ENCODE measurements around the gene TCP11.
A peak's percentile ranks its signal among the peaks of the same experiment; 100 is the strongest.

TCP11 gene

GRCh38 chr6:35094183-35094582, 47.0 kb downstream of the TCP11 start:
- H3K27me3 Mint-ChIP-seq, result no peaks in the 10 kb centered on the region
- H3K4me3 Mint-ChIP-seq, result no peak overlapping the region
- H3K27ac Mint-ChIP-seq, result no peak overlapping the region
- ATAC-seq (no peak), DNase-seq (no peak)
- H3K4me1 Mint-ChIP-seq, result no peaks in the 10 kb centered on the region
- H3K9me3 Mint-ChIP-seq, result no peaks in the 10 kb centered on the region

DNA sequence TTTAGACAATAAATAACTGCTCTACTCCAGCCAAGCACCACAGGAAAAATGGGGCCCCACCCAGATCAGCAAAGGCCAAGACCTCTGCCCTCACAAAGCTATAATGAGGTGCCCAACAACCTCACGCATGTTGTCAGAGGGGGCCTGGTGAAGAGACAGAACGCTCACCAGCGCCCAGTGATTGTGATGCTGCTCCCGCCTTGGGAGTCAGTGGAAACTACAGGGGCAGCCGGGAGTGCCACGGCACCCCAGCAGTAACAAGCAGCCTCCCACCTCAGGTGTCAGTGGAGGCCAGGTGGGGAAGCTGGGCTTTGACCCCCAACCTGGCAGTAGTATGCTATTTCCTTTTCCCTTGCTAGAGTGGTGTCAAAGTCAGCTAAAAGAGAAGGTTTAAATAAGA, 47.4 kb downstream of the TCP11 start:
- ATAC-seq (no peak), DNase-seq (no peak)
- Mint-ChIP-seq H3K27ac (no peak overlapping the region), H3K27me3 (no peaks in the 10 kb centered on the region), H3K4me3 (no peak overlapping the region), H3K9me3 (no peaks in the 10 kb centered on the region), H3K4me1 (no peaks in the 10 kb centered on the region)

DNA sequence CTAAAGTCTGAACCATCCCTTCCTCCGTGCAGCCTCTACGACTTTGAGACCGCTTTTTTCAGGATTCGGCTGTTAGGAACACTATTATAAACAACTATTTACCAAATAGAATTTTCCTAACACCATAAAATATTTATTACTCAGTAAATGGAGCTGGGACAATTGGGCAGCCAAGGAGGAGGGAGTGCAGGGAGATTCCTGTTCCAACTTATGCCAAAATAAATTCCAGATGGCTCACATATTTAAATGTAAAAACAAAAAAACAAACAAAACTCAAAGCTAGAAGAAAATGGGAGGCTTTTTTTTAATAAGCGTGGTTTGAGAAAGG, 48.1 kb downstream of the TCP11 start:
- no peak overlapping the region for H3K27ac Mint-ChIP-seq
- ATAC-seq (no peak), DNase-seq (no peak)
- H3K9me3 Mint-ChIP-seq, result no peaks in the 10 kb centered on the region
- no peaks in the 10 kb centered on the region for H3K4me1 Mint-ChIP-seq
- H3K27me3 Mint-ChIP-seq, result no peaks in the 10 kb centered on the region
- H3K4me3 Mint-ChIP-seq, result no peak overlapping the region

- H3K4me1 Mint-ChIP-seq, result no peaks in the 10 kb centered on the region
- ATAC-seq, result no peak
Observed at GRCh38 chr6:35092362-35093117, 48.6 kb downstream of the TCP11 start.

DNA sequence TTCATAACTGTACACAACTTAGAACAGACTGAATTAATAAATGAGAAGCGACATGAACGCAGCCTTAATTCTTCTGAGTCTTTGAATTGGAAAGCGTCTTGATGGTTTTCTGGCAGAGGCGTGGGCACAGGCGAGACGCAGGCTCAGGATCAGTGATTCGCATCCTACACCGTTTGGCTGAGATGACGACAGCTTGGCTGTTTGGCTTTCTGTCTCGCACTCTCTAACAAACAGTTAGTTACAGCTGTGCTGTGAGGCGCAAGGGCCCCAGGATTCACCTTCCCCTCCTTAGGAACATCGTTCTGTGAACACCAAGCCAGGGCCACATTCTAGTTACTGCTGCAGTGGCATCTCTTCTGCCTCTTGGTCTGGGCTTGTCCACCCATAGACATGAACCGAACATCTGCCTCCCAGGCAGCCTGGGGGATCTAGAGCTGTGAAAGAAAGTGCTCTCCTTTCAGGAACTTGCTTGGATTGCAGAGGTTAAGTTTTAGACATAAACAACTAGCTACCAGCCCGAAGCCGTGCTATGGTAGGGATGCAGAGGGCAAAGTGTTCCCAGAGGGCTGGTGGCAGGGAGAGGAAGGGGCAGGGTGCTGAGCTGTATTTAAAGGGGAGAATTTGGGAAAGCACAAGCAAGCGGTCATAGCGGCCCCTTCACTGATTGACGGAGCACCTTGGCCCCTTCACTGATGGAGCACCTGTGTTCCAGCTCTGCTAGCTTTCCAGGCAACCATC, 49.6 kb downstream of the TCP11 start:
- H3K9me3 Mint-ChIP-seq, result no peaks in the 10 kb centered on the region
- DNase-seq, result no peak
- no peaks in the 10 kb centered on the region for H3K27me3 Mint-ChIP-seq
- H3K27ac Mint-ChIP-seq, result peak overlapping the region in 1 of 2 donors; percentile 41
- no peak for ATAC-seq
- H3K4me3 Mint-ChIP-seq, result no peak overlapping the region
- H3K4me1 Mint-ChIP-seq, result no peaks in the 10 kb centered on the region

More at GRCh38 chr6:35092362-35093117, 48.6 kb downstream of the TCP11 start:
- no peak for DNase-seq
- Mint-ChIP-seq H3K9me3 (no peaks in the 10 kb centered on the region), H3K27me3 (no peaks in the 10 kb centered on the region), H3K4me3 (no peak overlapping the region), H3K27ac (no peak overlapping the region)

DNA sequence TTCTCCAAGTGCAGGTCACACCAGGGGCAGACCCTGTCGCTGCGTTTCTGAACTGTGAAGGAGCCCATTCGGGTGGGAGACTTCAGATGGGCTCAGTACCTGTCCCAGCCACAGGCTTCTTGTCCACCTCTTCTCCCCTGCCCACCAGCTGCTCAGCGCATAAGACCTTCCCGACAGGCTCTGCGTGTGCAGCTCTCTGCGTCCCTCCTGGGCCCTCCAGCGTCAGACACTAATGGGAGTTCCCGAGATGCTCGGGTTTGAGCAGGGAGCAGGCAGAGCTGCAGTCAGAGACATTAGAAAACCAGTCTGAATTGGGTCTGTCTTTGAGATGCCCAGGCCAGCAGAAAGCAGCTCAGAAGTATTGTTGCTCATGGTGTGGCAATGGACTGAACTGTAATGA, 50.4 kb downstream of the TCP11 start:
- no peak overlapping the region for H3K4me3 Mint-ChIP-seq

DNA sequence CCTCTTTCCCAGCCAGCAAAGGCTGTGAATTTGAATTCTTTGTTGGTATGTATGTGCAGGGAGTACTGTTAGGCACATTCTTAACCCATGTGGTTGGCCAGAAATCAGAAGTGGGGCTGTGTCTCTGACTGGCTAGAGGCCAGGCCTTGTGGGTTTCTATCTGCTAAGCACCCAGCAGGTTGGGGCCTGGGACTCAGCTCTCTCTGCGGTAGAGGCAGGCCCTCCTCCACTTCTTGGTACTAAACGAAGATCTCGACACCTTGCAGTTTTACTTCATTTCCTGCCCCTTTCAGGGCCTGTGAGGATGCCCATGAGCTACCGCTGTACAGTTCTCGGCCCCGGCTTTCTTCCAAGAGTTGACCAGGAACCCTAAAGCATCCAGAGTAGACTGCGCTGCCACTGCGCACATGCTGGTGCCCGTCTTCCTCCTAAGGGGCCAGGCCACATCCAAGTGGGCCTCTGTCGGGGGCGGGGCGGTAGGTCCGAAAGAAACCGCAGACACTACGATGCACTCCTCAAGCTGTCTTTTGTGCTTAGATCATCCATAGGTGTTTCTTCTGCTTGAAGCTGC, 51.1 kb downstream of the TCP11 start:
- no peaks in the 10 kb centered on the region for H3K27me3 Mint-ChIP-seq
- no peak overlapping the region for H3K27ac Mint-ChIP-seq
- H3K4me3 Mint-ChIP-seq, result no peak overlapping the region
- H3K9me3 Mint-ChIP-seq, result no peaks in the 10 kb centered on the region
- no peak for ATAC-seq
- DNase-seq, result no peak
- no peaks in the 10 kb centered on the region for H3K4me1 Mint-ChIP-seq

More for the DNA sequence above, 50.4 kb downstream of the TCP11 start:
- Mint-ChIP-seq H3K27ac (no peak overlapping the region), H3K4me1 (no peaks in the 10 kb centered on the region), H3K9me3 (no peaks in the 10 kb centered on the region), H3K27me3 (no peaks in the 10 kb centered on the region)
- DNase-seq (no peak), ATAC-seq (no peak)

DNA sequence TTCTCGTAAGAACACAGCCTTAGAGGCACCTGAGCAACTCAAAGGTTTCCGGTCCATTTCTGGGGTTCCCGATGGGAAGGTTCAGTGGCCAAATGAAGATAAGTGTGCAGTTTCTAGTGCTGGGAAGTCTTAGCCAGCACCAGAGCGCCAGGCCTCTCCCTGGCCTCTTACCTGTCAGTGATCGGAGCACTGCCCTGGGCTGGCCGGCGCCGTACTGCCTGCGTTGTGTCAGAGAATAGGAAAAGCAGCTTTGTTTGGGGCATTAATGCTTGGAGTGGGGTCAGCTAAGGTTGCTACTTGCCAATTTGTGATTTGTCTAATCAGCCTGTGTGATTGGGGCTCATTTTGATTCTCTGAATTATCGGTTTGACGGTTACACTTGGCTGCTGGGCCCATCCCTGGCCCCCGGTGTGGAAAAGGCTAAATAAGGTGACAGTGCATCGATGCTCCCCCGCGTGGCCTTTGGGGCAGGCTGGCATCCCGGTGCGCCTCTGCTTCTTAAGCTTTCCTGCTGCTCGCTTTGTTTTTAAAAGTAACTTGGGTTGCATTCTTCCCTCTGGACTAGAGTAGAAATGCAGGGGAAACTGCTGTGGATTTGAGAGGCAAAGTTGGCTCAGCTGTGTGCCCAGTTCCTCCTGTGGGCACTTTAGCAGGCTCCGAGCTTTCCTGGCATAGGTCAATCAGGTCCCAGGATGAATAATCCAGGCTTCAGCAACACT, 51.8 kb downstream of the TCP11 start:
- H3K4me3 Mint-ChIP-seq, result no peak overlapping the region
- no peak for DNase-seq
- no peaks in the 10 kb centered on the region for H3K27me3 Mint-ChIP-seq
- no peaks in the 10 kb centered on the region for H3K4me1 Mint-ChIP-seq
- no peaks in the 10 kb centered on the region for H3K9me3 Mint-ChIP-seq
- H3K27ac Mint-ChIP-seq, result no peak overlapping the region
- no peak for ATAC-seq

- Mint-ChIP-seq H3K4me3 (no peak overlapping the region), H3K27me3 (no peaks in the 10 kb centered on the region), H3K9me3 (no peaks in the 10 kb centered on the region), H3K4me1 (no peaks in the 10 kb centered on the region), H3K27ac (peak overlapping the region in 1 of 2 donors; percentile 78)
- no peak for ATAC-seq
- DNase-seq, result no peak
Observed at GRCh38 chr6:35088281-35089215, 52.6 kb downstream of the TCP11 start.

DNA sequence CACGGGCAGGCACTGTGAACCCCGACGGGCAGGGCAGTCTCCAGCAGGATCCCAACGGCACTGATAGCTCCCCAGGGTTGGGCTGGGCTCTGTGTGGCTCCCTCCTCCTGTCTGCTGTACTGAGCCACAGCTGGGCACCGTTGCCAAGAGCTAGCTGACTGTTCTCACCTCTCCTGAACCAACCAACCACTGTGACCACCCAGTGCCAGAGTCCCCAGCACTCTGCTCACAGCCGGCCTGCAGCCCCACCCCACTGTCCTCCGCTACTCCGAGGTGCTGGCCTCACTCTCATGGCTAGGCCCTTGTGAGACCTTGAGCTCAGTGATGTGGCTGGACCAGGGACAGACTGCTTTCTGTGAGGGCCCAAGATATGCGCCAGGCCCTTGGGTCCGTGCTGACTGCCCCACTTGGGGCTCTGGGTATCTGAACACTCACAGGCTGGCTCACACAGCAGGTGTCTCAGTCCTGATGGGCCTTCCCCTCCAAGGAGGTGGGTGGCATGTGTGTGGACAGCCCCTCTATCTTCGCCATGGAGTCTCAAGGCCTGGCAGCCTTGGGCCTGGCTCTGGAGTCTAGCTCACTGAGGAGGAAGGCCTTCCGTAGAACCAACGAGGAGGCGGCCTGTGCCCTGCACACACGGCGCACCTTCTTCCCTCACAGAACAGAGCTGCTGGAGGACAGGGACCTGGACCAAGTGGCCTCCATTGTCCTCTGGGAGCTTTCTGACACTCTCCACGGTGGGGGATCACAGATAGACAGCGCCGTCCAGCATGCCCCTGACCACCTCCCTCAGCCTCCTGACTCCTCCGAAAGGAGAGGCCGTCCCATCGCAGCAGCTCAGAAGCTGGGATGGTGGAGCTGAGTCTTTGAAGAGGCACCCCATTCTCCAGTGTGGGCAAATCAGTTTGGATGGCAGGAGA, 53.5 kb downstream of the TCP11 start:
- H3K4me3 Mint-ChIP-seq, result no peak overlapping the region
- no peaks in the 10 kb centered on the region for H3K4me1 Mint-ChIP-seq
- no peaks in the 10 kb centered on the region for H3K27me3 Mint-ChIP-seq
- no peaks in the 10 kb centered on the region for H3K9me3 Mint-ChIP-seq
- no peak overlapping the region for H3K27ac Mint-ChIP-seq
- DNase-seq (no peak), ATAC-seq (no peak)

DNA sequence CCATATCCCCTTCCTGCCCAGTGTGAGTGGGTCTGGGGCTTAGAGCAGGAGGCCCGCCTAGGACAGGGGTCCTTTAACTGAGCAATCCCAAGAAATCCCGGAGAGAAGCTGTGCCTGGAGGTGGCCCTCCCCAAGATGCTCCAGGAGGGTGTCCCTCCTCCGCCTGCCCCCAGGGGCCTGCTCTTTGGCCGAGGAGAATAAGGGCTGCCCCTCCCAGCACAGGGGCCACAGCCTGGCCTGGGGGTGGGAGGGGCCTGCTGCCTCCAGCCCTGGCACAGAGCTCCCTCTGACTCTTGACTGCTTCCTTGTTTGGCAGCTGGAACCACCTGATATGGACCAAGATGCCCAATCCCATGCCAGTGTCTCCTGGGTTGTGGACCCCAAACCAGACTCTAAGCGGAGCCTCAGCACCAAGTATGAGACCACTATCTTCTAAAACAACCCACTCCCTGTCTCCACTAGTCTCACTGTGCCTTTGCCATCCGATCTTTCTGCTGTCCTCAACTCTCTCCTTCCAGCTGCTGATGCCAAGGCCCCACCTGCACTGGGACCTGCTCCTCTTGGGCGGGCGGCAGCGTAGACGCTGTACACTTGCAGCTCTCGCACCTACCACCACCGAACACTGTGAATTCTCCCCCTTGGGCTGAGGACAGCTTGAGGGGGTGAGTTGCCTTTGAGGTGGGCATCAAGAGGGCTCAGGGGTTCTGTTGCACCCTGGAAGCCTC, 54.3 kb downstream of the TCP11 start:
- DNase-seq (no peak), ATAC-seq (no peak)
- H3K27ac Mint-ChIP-seq, result no peak overlapping the region
- H3K4me1 Mint-ChIP-seq, result no peaks in the 10 kb centered on the region
- H3K27me3 Mint-ChIP-seq, result no peaks in the 10 kb centered on the region
- no peak overlapping the region for H3K4me3 Mint-ChIP-seq
- no peaks in the 10 kb centered on the region for H3K9me3 Mint-ChIP-seq

- Mint-ChIP-seq H3K27me3 (no peaks in the 10 kb centered on the region), H3K27ac (no peak overlapping the region), H3K4me3 (no peak overlapping the region), H3K4me1 (no peaks in the 10 kb centered on the region), H3K9me3 (no peaks in the 10 kb centered on the region)
- ATAC-seq (no peak), DNase-seq (no peak)
Observed at GRCh38 chr6:35086282-35086632, 54.9 kb downstream of the TCP11 start.

- DNase-seq (no peak), ATAC-seq (no peak)
- no peaks in the 10 kb centered on the region for H3K4me1 Mint-ChIP-seq
- no peak overlapping the region for H3K27ac Mint-ChIP-seq
- no peaks in the 10 kb centered on the region for H3K9me3 Mint-ChIP-seq
- H3K4me3 Mint-ChIP-seq, result no peak overlapping the region
- no peaks in the 10 kb centered on the region for H3K27me3 Mint-ChIP-seq
Observed at GRCh38 chr6:35085359-35086281, 55.5 kb downstream of the TCP11 start.
